ENCODE data around the gene RXRG. TPM values are rescaled to one million over a fixed set of nuclear protein-coding genes. Genes with fewer than 3 reads are reported as not detected.
A peak's percentile ranks its signal among the peaks of the same experiment; 100 is the strongest.

RXRG gene
- polyA plus RNA-seq, 1 donor: 51.3 TPM

DNA sequence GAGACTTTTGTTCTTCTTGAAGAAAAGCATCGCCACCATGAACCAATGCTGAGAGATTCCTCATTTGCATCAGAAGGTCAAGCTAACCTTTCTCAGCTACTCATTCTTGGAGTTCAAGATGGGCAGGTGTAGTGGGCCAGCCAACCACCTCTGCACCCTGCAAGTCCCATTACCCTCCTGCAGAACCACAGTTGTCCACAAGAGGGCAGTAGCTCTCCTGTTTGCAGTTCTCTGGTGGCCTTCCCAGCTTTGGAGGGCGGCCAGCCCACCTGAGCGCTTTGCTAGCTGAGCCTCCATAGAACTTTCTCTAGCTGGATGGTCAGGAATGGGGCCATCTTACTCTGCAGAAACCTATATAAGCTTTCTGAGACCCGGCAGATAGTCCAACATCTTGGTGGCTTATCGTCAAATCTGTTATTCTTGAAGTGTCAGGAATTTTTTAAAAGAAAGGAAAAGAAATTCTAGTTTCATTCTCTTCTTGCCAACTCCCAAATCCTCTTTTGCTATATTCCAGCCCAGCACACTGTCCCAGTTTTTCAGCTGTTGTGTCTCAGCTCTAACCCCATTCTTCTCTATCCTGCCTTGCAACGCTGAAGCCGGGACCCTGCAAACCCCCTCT lies 77.4 kb downstream of the RXRG start:
- DNase-seq: peak; percentile 81

DNA sequence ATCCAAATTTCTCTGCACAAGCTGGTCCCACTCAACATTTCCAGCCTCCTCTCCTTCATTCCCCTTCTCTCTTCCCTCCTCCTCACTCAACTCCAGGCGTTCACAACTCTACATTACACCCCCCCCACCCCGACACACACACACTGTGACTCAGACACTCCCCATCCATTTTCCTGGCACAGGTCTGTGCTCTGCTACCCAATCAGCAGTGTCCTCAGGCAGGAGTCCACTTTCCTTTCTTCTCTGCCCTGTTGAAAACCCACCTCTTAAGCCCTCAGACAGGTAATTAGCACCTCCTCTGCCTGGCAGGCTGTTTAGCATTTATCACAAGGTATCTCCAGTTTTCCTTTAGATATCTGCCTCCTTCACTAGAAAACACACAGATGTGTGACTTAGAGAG lies 79.6 kb downstream of the RXRG start:
- no peak for DNase-seq

DNA sequence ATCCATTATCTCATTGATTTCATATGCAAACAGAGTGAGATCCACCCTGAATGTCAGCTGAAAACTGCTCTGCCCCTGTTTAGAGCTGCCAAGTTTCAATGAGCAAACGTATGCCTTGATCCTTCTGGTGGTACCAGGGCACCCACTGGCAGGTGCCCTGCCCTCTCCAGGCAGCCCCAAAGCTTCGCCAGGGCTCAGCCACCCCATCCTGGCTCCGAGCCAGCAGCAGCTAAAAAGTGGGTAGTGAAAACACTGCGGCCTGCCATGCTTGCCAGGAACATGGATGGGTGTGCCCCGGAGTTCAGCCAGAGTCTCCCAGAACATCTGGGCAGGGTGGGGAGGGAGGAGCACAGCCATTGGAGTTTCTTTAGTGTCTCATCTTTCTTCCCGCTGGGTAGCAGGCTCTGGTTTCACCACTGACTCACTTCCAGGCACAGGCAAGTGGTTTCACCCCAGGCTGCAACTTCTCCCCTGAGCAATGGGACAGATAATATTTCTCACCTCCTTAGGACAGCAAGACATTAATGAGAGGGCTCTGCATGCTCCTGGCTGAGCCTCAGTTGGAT lies 80.3 kb downstream of the RXRG start:
- no peak for DNase-seq

DNA sequence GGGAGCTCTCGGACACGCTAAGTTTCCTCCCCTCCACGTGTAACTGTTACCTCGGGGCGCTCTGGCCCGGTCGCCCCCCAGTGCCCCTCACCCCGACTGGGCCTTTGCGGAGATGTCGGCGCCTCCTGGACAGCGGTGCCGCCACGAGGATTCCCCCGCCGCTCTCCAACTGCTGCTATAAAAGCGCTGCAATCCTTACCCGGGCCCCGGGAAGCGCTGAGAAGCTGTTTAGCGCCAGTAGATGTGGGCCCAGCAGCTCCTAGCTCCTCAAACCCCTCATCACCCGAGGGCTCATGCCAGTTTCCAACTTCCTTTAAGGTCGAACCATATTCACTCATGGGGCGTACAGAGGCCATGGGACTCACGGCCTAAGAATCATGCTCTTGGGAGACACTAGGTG lies 88.0 kb downstream of the RXRG start:
- DNase-seq: no peak

DNA sequence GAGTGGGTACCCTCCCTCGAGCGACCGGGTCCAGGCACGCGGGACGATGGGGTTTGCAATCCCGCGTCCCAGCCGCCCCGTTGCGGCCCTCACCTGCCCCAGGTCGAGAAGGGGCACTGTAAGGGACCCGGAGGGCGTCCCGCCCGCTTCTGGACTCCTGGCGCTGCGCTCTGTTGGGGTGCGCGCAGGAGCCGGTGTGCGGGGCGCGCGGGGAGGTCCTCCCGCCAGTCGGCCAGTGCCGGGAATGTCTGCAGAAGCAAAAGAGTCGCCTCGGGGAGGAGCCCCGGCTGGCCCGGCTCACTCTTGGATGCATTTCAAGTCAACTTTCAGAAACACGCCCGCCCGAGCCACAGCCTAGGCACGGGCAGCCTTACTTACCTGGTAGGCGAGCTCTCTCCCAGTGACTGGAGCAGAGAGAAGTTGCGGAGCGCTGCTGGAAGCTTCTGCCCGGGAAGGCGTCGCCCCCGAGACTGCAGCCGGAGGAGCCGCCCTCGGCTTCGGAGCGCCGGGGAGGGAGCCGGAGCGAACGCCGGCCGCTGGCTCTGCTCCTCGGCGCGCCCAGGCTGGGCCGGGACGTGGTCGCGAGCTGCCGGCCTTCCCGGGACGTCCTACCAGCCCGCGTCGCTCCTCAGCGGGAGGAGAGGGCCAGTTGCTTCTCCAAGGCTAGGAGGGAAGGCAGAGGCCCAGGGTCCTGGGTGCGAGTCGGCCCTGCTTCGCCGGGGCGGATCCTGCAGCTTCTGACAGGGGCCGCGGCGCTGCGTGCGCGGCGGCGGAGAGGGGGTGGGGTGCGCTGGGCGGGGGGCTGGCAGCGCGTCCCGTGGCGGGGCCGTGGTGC lies 88.7 kb downstream of the RXRG start, which contains the start of gene LMX1A:
Gene LMX1A (minus strand): TSS at position 739 of the 835 bp plus-strand sequence. CDS start 1,156 bp downstream, outside the sequence.
- DNase-seq: peak; percentile 49

DNA sequence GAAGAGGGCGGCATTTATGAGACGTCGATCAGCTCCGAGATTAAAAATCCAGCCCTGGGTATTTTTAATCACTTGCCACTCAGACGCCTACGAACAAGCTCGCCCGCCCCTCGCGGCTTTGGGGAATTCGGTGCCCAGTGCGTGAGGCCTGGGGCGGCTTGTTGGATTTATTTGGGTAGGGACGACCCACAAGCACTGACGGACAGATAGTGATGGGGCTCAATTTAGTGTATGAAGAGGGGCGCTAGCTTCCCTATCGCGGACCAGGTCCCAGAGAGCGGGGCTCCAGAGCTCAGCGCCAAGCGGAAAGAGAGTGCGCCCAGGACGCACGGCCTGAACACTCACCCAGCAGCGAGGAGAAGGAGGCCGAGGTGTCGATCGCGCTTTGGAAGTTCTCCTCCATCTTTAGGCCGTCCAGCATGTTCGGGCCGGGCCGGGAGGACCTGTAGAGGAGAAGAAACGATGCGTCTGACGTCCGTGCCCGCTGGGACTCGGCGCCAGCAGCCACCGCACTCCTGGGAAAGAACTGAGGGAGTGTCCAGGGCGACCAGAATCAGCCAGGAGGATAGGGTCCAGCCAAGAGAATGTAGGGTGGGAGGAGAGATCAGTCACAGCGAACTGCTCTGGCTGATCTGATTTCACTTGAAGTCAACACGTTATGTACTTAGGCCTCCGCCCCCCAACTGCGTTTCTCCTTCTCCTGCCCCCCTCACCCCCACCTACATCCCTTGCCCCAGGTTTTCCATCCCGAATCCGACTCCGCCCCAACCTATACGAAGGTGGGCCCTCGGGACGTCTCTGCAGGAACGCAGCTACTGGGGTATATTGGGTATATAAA lies 89.6 kb downstream of the RXRG start:
- no peak for DNase-seq

DNA sequence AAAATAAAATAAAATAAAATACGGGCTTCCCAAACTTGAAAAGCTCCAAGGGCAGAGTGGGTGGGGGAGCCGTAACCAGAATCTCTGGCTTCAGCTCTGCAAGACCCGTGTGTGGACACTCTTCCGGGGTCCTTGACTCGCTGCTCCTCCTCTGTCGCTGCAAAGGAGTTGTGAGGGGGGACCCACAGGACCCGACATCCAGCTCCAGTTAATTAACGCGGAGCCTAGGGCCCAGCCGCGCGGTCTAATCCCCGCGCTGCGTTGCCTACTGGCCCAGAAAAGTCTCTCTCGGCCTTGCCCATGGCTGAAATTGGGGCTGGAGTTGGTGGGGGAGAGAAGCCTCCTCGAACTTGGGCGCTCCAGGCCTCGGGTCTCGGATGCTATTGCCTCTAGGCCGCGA lies 90.2 kb downstream of the RXRG start:
- no peak for DNase-seq

DNA sequence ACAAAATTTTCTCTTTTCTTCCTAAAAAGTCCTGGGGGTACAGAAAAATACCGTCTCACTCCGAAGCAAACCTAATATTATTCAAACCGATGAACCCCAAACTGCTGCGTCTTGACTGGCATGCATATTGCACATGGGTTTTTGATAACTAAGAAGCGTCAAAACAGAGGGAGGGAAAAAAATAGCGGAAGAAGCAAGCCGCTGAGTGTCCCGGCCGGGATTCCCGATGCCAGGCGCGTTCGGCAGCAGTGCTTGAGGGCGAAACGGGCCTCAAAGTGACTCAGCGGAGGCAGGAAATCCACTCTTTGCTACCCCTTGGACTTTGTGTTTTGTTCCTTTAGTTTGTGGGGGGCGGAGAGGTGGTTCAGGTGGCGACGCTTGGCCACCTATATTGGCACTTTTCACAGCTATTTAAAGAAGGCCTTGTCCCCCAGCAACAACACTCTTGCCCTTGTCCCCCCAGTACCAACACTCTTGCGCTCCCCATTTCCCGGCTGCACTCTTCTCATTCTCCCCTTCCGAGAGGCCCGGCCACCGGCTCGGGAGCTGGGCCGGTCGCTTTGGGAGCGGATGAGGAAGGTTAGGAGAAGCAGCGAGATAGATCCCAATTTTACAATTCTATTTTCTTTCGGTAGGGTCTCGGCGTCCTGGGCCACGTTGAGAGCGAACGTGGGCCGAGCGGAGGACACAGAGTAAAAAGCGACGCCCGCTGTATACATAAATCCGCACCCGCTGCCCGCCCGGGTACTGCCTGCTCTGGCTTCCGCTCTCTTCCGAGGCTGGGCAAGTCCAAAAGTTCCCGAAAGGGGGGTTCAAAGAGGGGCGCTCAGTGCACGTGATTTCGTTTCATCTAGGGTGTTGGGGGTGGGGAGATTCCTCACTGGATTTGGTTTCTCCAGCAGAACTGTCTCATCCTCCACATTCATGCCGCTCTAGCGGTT lies 90.9 kb downstream of the RXRG start:
- DNase-seq: no peak

DNA sequence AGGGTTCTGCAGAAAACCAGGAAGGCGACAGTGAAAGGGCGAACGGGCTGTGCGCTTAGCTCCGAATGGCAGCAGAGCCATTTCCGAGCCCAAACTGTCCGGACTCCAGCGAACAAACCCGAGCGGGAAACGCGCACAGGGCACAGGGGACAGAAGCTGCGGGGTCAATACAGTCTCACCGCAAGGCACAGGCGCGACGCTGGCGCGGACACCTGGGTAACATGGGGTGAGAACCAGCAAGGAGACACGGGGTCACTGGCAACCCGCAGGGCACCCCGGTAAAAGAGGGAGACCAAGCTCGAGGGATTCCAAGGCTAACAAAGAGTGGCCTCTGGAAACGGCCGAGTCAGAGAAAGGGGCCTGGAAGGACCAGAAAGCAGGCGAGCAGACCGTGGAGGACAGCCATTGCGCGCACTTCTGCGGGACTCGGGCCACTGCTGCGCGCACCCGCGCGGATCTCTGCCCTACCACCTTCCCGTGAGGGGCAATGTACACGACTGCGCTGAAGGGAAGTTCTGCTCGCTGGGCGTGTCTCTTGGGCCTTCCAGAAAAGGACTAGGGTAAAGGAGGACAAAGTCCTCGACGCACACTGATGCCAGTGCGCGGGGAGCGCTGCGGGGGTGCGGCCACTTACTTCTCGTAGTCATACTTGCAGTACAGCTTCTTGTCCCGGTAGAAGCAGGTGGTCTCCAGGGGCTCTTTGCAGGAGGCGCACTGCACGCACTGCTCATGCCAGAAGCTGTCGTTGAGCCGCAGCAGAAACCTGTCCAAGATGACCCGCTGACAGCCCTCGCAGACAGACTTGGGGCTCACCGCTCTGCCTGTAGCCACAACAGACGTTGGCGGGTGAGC lies 92.3 kb downstream of the RXRG start:
- DNase-seq: no peak

DNA sequence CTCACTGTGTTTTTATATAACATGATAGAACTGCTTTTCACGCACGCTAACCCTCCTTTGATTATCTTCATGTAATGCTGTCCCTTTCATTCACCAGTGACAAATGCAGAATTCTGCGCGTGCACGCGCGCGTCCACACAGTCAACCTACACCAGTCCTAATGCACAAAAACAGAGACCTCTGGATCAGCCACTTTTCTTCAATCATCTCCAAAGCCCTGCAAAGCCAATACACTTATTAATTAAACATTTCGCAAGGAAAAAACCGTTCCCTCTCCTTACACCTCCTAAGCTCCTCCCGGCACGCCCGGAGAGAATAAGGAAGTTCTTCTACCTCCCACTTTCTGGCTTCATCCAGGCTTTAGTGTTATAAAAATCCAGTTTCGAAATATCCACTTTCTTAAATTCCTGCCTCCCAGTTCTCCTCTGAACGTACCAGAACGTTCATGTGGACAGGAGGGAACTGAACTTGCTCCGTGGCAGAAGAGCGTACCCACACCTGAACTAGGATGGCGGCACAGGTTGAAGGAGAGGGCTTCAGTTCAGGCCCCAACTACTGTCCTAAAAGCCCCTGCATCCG lies 93.0 kb downstream of the RXRG start:
- DNase-seq: no peak

Other genes with a start within 250 kb of the RXRG start
- gene LMX1A, start 88.4 kb downstream of the RXRG start, polyA plus RNA-seq (ENCODE audit: insufficient read length): 1.3 TPM
- 0.19 TPM for gene LRRC52, start 98.9 kb upstream of the RXRG start, polyA plus RNA-seq (ENCODE audit: insufficient read length)
- 152 TPM for gene MGST3, start 186.1 kb upstream of the RXRG start, polyA plus RNA-seq (ENCODE audit: insufficient read length)

All from hindlimb muscle (tissue), 1 donor.